Posterior cingulate gyrus (tissue), 11 donors: Measurements from ENCODE around the gene SCP2D1.

Experiments used
- DNase-seq, 10 donors: peaks; one replicate each; pipeline versions ENCODE4 v3.0.0 to v3.0.0-alpha.2; 2020 to 2021; ENCODE audit warnings: mixed read lengths in 3 of 10
- intact Hi-C: fragments of 100-400 bp; cut with DNase I; formaldehyde crosslinking; loops from one replicate; pipeline ENCODE4 v1.15.1; 2023

The SCP2D1 gene

DNA sequence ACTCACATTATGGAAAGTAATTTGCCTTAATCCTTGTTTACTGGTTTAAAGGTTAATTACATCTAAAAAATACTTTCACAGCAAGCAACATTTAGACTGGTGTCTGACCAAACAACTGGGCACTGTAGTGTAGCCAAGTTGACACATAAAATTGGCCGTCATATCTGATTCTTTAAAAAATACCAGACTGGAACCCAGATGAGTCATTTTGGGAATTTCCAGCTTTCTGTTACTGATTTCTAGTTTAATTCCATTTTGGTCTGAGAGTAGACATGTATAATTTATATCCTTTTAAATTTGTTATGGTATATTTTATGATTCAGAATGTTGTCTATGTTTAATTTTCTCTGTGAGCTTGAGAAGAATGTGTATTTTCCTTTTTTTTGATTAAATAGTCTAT, 44.1 kb downstream of the SCP2D1 start:
- intact Hi-C loops, result no loop called here

DNA sequence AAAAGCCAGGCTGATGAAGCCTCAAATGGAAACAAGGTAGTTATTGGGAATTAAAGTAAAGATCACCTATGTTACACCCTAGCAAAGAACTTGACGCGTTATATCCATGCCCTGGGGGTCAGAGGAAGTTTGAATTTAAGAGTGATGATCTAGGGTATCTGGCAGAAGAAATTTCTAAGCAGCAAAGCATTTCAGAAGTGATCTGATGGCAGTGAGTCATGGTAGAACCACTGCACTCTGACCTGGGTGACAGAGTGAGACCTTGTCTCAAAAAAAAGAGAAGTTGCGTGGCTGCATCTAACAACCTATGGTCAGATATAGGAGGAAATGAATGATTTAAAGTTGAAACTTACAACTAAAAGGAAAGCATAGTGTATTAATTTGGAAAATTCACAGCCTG, 45.2 kb downstream of the SCP2D1 start:
- no peak for DNase-seq
- intact Hi-C loops, result no loop called here

More for the DNA sequence above, 44.1 kb downstream of the SCP2D1 start:
- DNase-seq, result no peak
